GM18870 (cell line): ENCODE results near the gene STRA8.

ENCODE experiments used
- ATAC-seq: cut with Tn5 transposase; IDR thresholded peaks from one replicate; pipeline ENCODE4 v1.9.1; 2021; ENCODE audit warnings: moderate library complexity; ENCODE audit not compliant: unreplicated experiment

Gene STRA8

DNA sequence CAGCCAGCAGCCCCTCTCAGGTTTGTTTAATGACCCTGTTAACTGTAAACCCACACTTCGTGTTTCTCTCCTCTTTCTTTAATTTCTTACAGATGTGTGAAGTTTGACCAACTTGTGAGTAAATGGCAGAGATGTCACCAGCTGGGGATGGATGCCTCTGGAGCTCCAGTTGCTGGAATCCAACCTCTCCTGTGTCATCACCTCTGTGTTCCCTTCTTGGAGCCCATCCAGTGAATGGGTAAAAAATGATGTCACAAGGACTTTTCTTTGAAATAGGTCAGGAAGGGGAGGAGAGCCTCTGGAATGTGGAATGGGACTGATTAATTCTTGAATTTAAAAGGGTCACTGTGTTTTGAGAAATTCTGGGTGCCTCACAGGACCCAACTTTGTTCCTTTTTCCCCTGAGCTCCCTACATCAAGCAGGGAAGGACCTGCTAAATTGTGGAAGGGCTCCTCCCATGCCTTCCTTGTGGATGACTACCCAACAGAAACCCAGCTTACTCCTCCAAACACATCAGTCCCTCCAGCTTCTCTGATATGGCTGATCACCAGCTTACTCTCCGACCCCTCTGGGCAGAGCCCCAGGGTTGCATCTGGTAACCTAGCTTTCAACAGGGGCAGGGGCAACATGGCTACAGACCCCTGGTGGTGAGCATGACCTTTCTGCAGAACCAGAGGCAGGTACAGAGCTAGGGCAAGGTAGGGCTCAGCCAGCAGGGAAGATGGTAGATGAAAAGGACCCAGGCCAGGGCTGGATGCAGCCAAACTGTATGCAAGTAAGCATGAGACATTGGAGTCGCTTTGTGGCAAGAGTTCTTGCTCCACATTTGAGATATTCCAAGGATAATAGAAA is 67.5 kb downstream of the STRA8 start:
- no peak for ATAC-seq
